Aorta (tissue), 5 donors: ENCODE measurements around the gene FTO. TPM values are rescaled to one million over a fixed set of nuclear protein-coding genes. Genes with fewer than 3 reads are reported as not detected.

Experiments
- ATAC-seq: fragments of 200-7000 bp; cut with Tn5 transposase; one replicate; pipeline ENCODE4 v1.9.1; 2022; ENCODE audit warnings: moderate library complexity; ENCODE audit not compliant: low FRiP score
- DNase-seq, 2 donors: peaks; one replicate each; pipeline ENCODE4 v3.0.0-alpha.2; 2020
- H3K27ac ChIP-seq, 2 donors: one replicate each; pipeline ENCODE4 v1.5.1; 2013; ENCODE audit warnings: low read length in 2 of 2, mild to moderate bottlenecking in 2 of 2, moderate library complexity in 2 of 2, control low read depth in 1 of 2, inconsistent platforms in 1 of 2, low read depth in 1 of 2
- H3K27me3 ChIP-seq, 2 donors: one replicate each; pipeline ENCODE4 v1.6.1; 2013; ENCODE audit warnings: control low read depth in 1 of 2, low read length in 1 of 2, mild to moderate bottlenecking in 1 of 2, moderate library complexity in 1 of 2; ENCODE audit not compliant: insufficient read depth in 2 of 2, control insufficient read depth in 1 of 2
- H3K36me3 ChIP-seq, 2 donors: one replicate each; pipeline ENCODE4 v1.6.1; 2013; ENCODE audit warnings: control low read depth in 1 of 2, low read length in 1 of 2, mild to moderate bottlenecking in 1 of 2; ENCODE audit not compliant: insufficient read depth in 2 of 2, control insufficient read depth in 1 of 2
- H3K4me1 ChIP-seq, 2 donors: one replicate each; pipeline ENCODE4 v1.6.1; 2013; ENCODE audit warnings: low read length in 2 of 2, control low read depth in 1 of 2, mild to moderate bottlenecking in 1 of 2, moderate library complexity in 1 of 2; ENCODE audit not compliant: insufficient read depth in 2 of 2, control insufficient read depth in 1 of 2
- H3K4me3 ChIP-seq, 2 donors: one replicate each; pipeline ENCODE4 v1.5.1; 2013; ENCODE audit warnings: low read length in 2 of 2, control low read depth in 1 of 2, mild to moderate bottlenecking in 1 of 2
- H3K9me3 ChIP-seq: one replicate; pipeline ENCODE4 v1.6.1; 2013; ENCODE audit warnings: mild to moderate bottlenecking, low read length; ENCODE audit not compliant: control insufficient read depth
- WGBS, 2 donors: extraction: QIAGEN DNeasy Blood & Tissue Kit; methylation state at CpG; one replicate each; pipeline ENCODE4 v1.1.7; 2013; 5-methylcytosine and 5-hydroxymethylcytosine counted together
- intact Hi-C, 2 donors: fragments of 100-400 bp; cut with DNase I; formaldehyde crosslinking; loops; one replicate each; pipeline versions ENCODE4 v1.14.2 to v1.15.0; 2022
- polyA plus RNA-seq, 2 donors: library from polyadenylated mRNA; stranded (reverse); fragments of 200-250 nt; gene quantifications; one replicate each; pipeline ENCODE4 v1.2.3, GENCODE V29; 2013
- total RNA-seq, 2 donors: library from RNA; stranded (reverse); fragmentation: NEBNext Ultra II Directional; extraction: Animal tissue kit (Norgen Biotek cat#: 25700); gene quantifications; one replicate each; pipeline ENCODE4 v1.2.1, GENCODE V29; 2021
- donor health status: healthy with polysubstance abuse.
- donor health status: Bipolar disorder and iron deficiency.
- donor health status: DM: no; HTN: no; CAD: no.
- donor health status: DM: no; HTN: no; CAD: no.
- donor health status: DM: yes; HTN: yes; CAD: no.

Gene FTO
- total and polyA plus RNA-seq, 4 donors, result 17.9 to 97.7 (median 55.6) TPM

DNA sequence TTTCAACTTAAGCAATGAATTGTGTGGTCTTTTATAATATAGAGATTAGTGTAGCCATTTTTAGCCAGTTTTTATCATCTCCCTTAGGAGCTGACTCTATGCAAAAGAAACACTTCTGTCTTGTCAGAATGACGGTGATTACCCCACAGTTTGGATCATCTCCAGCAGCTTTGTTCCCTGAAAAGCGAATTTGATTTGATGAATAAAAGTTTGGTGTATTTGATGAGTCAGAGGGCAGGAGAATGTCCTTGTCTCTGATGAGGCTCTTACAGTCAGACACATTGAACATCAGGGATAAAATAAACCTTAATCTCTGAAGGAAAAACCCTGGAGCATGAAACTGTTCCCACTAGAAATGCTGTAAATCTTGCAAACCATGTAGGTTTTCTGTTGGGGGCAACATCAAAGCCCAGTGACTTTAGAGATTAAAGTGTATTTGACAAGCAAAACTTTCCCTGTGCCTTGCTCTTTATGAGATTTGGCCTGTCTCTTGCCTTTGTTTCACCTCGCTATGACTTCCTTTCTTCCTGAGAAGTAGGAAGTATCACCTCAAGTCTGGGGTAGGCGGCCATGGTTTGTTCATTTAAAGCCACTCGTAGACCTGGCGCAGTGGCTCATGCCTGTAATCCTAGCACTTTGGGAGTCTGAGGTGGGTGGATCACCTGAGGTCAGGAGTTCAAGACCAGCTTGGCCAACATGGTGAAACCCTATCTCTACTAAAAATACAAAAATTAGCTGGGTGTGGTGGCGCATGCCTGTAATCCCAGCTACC lies 209.3 kb downstream of the FTO start:
- intact Hi-C loops, result no loop called here

GRCh38 chr16:53913920-53914319 lies 210.0 kb downstream of the FTO start:
- no peak overlapping the region for H3K27ac ChIP-seq

More for the DNA sequence above, 209.3 kb downstream of the FTO start:
- H3K4me3 ChIP-seq, result no peak overlapping the region
- no peak for ATAC-seq
- DNase-seq, result no peak
- peaks cover under 1 to 1% of the 10 kb centered on the region in 2 donors for H3K36me3 ChIP-seq
- H3K9me3 ChIP-seq, result no peaks in the 10 kb centered on the region
- 80 to 82% methylated on average over 7 of the region's 7 CpGs for WGBS, 2 donors
- peaks cover 2 to 3% of the 10 kb centered on the region in 2 donors for H3K4me1 ChIP-seq
- no peaks in the 10 kb centered on the region for H3K27me3 ChIP-seq
- no peak overlapping the region for H3K27ac ChIP-seq

GRCh38 chr16:53914736-53915135 lies 210.8 kb downstream of the FTO start:
- Histone ChIP-seq H3K36me3 (no peaks in the 10 kb centered on the region), H3K4me3 (no peak overlapping the region), H3K4me1 (peaks cover 2 to 3% of the 10 kb centered on the region in 2 donors), H3K27me3 (no peaks in the 10 kb centered on the region), H3K9me3 (no peaks in the 10 kb centered on the region), H3K27ac (no peak overlapping the region)
- intact Hi-C loops, result no loop called here
- ATAC-seq, result no peak
- no peak for DNase-seq
- 96 to 98% methylated on average over 3 of the region's 3 CpGs for WGBS, 2 donors

More at GRCh38 chr16:53913920-53914319, 210.0 kb downstream of the FTO start:
- no peaks in the 10 kb centered on the region for H3K9me3 ChIP-seq
- no peak overlapping the region for H3K4me3 ChIP-seq
- ATAC-seq (no peak), DNase-seq (no peak)
- WGBS, 2 donors, result 72 to 75% methylated on average over 9 of the region's 9 CpGs
- H3K27me3 ChIP-seq, result no peaks in the 10 kb centered on the region
- intact Hi-C loops, result no loop called here
- H3K36me3 ChIP-seq, result no peaks in the 10 kb centered on the region
- H3K4me1 ChIP-seq, result peaks cover 2 to 3% of the 10 kb centered on the region in 2 donors

- ATAC-seq, result no peak
- Histone ChIP-seq H3K27me3 (no peaks in the 10 kb centered on the region), H3K4me1 (peaks cover 2 to 3% of the 10 kb centered on the region in 2 donors), H3K9me3 (no peaks in the 10 kb centered on the region), H3K4me3 (no peak overlapping the region), H3K27ac (no peak overlapping the region), H3K36me3 (no peaks in the 10 kb centered on the region)
- intact Hi-C loops, result no loop called here
- 79 to 81% methylated on average over 5 of the region's 5 CpGs for WGBS, 2 donors
- no peak for DNase-seq
Observed at GRCh38 chr16:53915452-53916160, 211.7 kb downstream of the FTO start.

- DNase-seq (no peak), ATAC-seq (no peak)
- no peaks in the 10 kb centered on the region for H3K9me3 ChIP-seq
- no peaks in the 10 kb centered on the region for H3K27me3 ChIP-seq
- H3K4me1 ChIP-seq, result peaks cover 0 to 2% of the 10 kb centered on the region in 2 donors
- WGBS, 2 donors, result 95 to 96% methylated on average over 3 of the region's 3 CpGs
- no peaks in the 10 kb centered on the region for H3K36me3 ChIP-seq
- intact Hi-C loops, result no loop called here
- H3K27ac ChIP-seq, result no peak overlapping the region
- H3K4me3 ChIP-seq, result no peak overlapping the region
Observed at GRCh38 chr16:53920988-53921387, 217.0 kb downstream of the FTO start.

- Histone ChIP-seq H3K36me3 (no peaks in the 10 kb centered on the region), H3K27me3 (no peaks in the 10 kb centered on the region), H3K4me1 (peaks cover 0 to 2% of the 10 kb centered on the region in 2 donors), H3K27ac (no peak overlapping the region), H3K4me3 (no peak overlapping the region), H3K9me3 (no peaks in the 10 kb centered on the region)
- intact Hi-C loops, result no loop called here
- ATAC-seq (no peak), DNase-seq (no peak)
- 94 to 96% methylated on average over 6 of the region's 6 CpGs for WGBS, 2 donors
Observed at GRCh38 chr16:53922067-53922806, 218.3 kb downstream of the FTO start.

- Histone ChIP-seq H3K27ac (no peak overlapping the region), H3K36me3 (no peaks in the 10 kb centered on the region), H3K27me3 (no peaks in the 10 kb centered on the region), H3K4me1 (peaks cover 0 to 2% of the 10 kb centered on the region in 2 donors), H3K4me3 (no peak overlapping the region), H3K9me3 (no peaks in the 10 kb centered on the region)
- intact Hi-C loops, result no loop called here
- DNase-seq (no peak), ATAC-seq (no peak)
- WGBS, 2 donors, result 68 to 73% methylated on average over 9 of the region's 9 CpGs
Observed at GRCh38 chr16:53922807-53923571, 219.0 kb downstream of the FTO start.
